Heart left ventricle (tissue), 16 donors: ENCODE data around the gene PRDM16. TPM values are rescaled to one million over a fixed set of nuclear protein-coding genes. Genes with fewer than 3 reads are reported as not detected.
A peak's percentile ranks its signal among the peaks of the same experiment; 100 is the strongest.

ENCODE experiments used
- ATAC-seq, 4 donors: fragments of 200-7000 bp; cut with Tn5 transposase; one replicate each; pipeline ENCODE4 v1.9.1; 2020 to 2022; ENCODE audit warnings: moderate library complexity in 4 of 4, mild to moderate bottlenecking in 3 of 4, moderate number of reproducible peaks in 1 of 4
- DNase-seq, 5 donors: peaks; one replicate each; pipeline ENCODE4 v3.0.0-alpha.2; 2020
- H3K27ac ChIP-seq, 12 donors: fragments of 200-600 bp; sonication (generic) in 4 of 12; one replicate each; pipeline versions ENCODE4 v1.5.0 to v1.8.0; 2016 to 2022; ENCODE audit warnings: mild to moderate bottlenecking in 2 of 12
- H3K27me3 ChIP-seq, 9 donors: fragments of 200-600 bp; sonication (generic) in 2 of 9; one replicate each; pipeline versions ENCODE4 v1.5.1 to v1.8.0; 2016 to 2022; ENCODE audit warnings: mild to moderate bottlenecking in 3 of 9
- H3K36me3 ChIP-seq, 9 donors: fragments of 200-600 bp; sonication (generic) in 2 of 9; one replicate each; pipeline versions ENCODE4 v1.5.0 to v1.8.0; 2018 to 2022; ENCODE audit warnings: mild to moderate bottlenecking in 2 of 9
- H3K4me1 ChIP-seq, 12 donors: fragments of 200-600 bp; sonication (generic) in 4 of 12; one replicate each; pipeline versions ENCODE4 v1.5.0 to v1.8.0; 2016 to 2022; ENCODE audit warnings: mild to moderate bottlenecking in 3 of 12
- H3K4me3 ChIP-seq, 12 donors: fragments of 200-600 bp; sonication (generic) in 4 of 12; one replicate each; pipeline versions ENCODE4 v1.5.0 to v1.8.0; 2017 to 2022; ENCODE audit warnings: mild to moderate bottlenecking in 9 of 12, moderate library complexity in 4 of 12
- H3K9me3 ChIP-seq, 12 donors: fragments of 200-600 bp; sonication (generic) in 4 of 12; one replicate each; pipeline versions ENCODE4 v1.5.0 to v1.8.0; 2016 to 2022; ENCODE audit warnings: mild to moderate bottlenecking in 1 of 12
- POLR2A ChIP-seq, 2 donors: fragments of 450-650 bp; IDR thresholded peaks; one replicate each; pipeline ENCODE4 v1.6.1; 2017; ENCODE audit warnings: antibody characterized with exemption in 2 of 2, mild to moderate bottlenecking in 2 of 2, moderate library complexity in 2 of 2
- WGBS, 4 donors: extraction: QIAGEN DNeasy Blood & Tissue Kit in 2 of 4; methylation state at CpG; one replicate each; pipeline versions ENCODE4 v1.1.5 to v1.1.7; 2013 to 2018; 5-methylcytosine and 5-hydroxymethylcytosine counted together
- intact Hi-C, 10 donors: fragments of 100-400 bp; cut with DNase I; formaldehyde crosslinking; loops; one replicate each; pipeline versions ENCODE4 v1.11.1 to v1.14.2; 2022
- polyA plus RNA-seq, 2 donors: library from polyadenylated mRNA; stranded (reverse); fragments of 200-250 nt; gene quantifications; one replicate each; pipeline ENCODE4 v1.2.3, GENCODE V29; 2013
- total RNA-seq, 9 donors: library from RNA; depleted of rRNA in 2 of 9; stranded (reverse); fragments of >200 nt in 2 of 9; fragmentation: NEBNext Ultra II Directional in 3 of 9; extraction: Animal tissue kit (Norgen Biotek cat#: 25700) in 3 of 9; gene quantifications; one replicate each; pipeline versions ENCODE4 v1.1.0 to v1.2.4, GENCODE V29; 2016 to 2023
- TF ChIP-seq, protein P1 (sequence below), 12 donors: fragments of 200-600 bp; sonication (generic) in 4 of 12; IDR thresholded peaks; one replicate each; pipeline versions ENCODE4 v1.5.0 to v1.8.0; 2018 to 2022; ENCODE audit warnings: antibody characterized with exemption in 12 of 12, mild to moderate bottlenecking in 5 of 12
- donor health status: ischemic (EF 13 %, LVEDD 7.1; RV severe dilation, severe dysfunction).
- donor health status: healthy with polysubstance abuse.
- donor health status: DM: no; HTN: yes; CAD: no.
- donor health status: DM: no; HTN: no; CAD: no.
- donor health status: ischemic (EF 25% LVEDD 6.9; RV normal size, moderate dysfunction).
- donor health status: ischemic (EF 25% LVEDD 5.7; RV mildly dilated, moderate dysfunction).
- donor health status: healthy.
- donor health status: DM: yes; HTN: yes; CAD: no.
- donor health status: ischemic (EF 35%, LVEDD 5.7; RV mildly dilated, moderate dysfunction).
- donor health status: nonischemic (EF 11% LVEDD 7.7; RV severe dilation, severe dysfunction).
- donor health status: DM: yes; HTN: yes; CAD: no.
- donor health status: PGD.
- donor health status: ischemic (EF 29% LVEDD 5.4; RV normal size, mild dysfunction).
- donor health status: nonischemic (EF 23%, LVEDD 6.1; RV moderate dilation, normal function).

The PRDM16 gene
- total and polyA plus RNA-seq, 11 donors = 6.0 to 22.7 (median 14.0) TPM

DNA sequence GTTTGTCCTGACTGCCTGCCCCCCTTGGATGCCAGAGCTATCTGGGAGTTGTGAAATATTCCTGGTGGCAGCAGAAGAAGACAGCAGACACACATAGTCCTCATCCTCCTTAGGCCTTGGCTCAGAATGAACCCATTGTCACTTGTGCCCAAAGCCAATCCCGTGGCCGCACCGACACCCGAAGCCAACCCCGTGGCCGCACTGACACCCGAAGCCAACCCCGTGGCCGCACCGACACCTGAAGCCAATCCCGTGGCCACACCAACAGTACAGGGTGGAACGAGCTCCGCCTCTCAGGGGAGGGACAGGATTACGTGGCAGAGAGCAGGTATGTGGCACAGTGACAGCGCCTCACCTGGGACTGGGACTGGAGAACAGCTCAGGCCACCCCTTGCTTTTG, 186.7 kb downstream of the PRDM16 start:
- H3K27me3 ChIP-seq = no peaks in the 10 kb centered on the region
- H3K9me3 ChIP-seq = peaks cover 0 to 3% (median 0%) of the 10 kb centered on the region in 12 donors
- no peak for TF ChIP-seq POLR2A (IDR thresholded peaks at IDR 0.05)
- TF ChIP-seq, protein P1, sequence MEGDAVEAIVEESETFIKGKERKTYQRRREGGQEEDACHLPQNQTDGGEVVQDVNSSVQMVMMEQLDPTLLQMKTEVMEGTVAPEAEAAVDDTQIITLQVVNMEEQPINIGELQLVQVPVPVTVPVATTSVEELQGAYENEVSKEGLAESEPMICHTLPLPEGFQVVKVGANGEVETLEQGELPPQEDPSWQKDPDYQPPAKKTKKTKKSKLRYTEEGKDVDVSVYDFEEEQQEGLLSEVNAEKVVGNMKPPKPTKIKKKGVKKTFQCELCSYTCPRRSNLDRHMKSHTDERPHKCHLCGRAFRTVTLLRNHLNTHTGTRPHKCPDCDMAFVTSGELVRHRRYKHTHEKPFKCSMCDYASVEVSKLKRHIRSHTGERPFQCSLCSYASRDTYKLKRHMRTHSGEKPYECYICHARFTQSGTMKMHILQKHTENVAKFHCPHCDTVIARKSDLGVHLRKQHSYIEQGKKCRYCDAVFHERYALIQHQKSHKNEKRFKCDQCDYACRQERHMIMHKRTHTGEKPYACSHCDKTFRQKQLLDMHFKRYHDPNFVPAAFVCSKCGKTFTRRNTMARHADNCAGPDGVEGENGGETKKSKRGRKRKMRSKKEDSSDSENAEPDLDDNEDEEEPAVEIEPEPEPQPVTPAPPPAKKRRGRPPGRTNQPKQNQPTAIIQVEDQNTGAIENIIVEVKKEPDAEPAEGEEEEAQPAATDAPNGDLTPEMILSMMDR (IDR thresholded peaks at IDR 0.05) = no peak
- no peaks in the 10 kb centered on the region for H3K36me3 ChIP-seq
- H3K27ac ChIP-seq = no peak overlapping the region
- intact Hi-C loops = no loop called here
- no peak overlapping the region for H3K4me3 ChIP-seq
- ATAC-seq (no peak), DNase-seq (no peak)
- 92 to 94% (median 94%) methylated on average over 11 to 15 of the region's 15 CpGs for WGBS, 4 donors
- H3K4me1 ChIP-seq = peaks cover 0 to 22% (median 0%) of the 10 kb centered on the region in 12 donors

- no peak overlapping the region for H3K4me3 ChIP-seq
- H3K36me3 ChIP-seq = no peaks in the 10 kb centered on the region
- peaks cover 0 to 29% (median 0%) of the 10 kb centered on the region in 12 donors for H3K4me1 ChIP-seq
- no peaks in the 10 kb centered on the region for H3K27me3 ChIP-seq
- TF ChIP-seq, protein P1 (IDR thresholded peaks at IDR 0.05) = no peak
- no peak for TF ChIP-seq POLR2A (IDR thresholded peaks at IDR 0.05)
- 88 to 94% (median 92%) methylated on average over 4 of the region's 4 CpGs for WGBS, 4 donors
- ATAC-seq = no peak
- no peak for DNase-seq
- intact Hi-C loops = loop anchor here in 1 of 10 donors (2.0 kb wide), 1 partner anchor 73 kb away; no protein-coding TSS in a partner anchor
- peaks cover 0 to 3% (median 0%) of the 10 kb centered on the region in 12 donors for H3K9me3 ChIP-seq
- H3K27ac ChIP-seq = no peak overlapping the region
These were observed 188.8 kb downstream of the PRDM16 start for GRCh38 chr1:3257788-3258187.

DNA sequence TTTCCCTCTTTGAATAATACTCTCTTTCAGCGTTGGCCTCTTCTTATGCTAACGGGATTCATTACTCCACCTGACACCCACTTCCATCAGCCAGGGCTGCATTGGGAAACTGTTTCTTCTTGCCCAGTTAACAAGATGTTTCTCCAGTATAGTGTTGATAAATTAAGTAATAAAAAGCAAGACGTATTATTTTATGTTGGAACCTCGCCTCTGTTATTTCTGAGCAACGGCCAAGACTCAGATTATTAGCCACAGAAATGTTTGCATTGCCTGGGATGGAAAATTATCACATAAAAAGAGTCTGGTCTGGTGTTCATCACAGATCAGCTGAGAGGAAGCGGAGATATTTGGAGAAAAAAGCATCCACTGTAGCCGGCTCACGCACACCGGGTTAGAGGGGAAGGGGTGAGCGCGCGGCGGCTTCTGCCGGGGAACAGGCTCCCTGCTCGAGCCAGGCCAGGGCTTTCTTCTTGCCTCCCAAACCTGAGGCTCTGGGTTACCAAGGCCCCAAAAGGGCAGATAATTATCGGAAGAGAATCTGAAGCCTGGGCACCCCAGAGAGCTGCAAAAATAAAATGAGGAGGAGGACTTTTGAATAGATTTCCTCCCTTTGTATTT, 189.5 kb downstream of the PRDM16 start:
- Histone ChIP-seq H3K36me3 (no peaks in the 10 kb centered on the region), H3K27me3 (peaks cover 0 to 2% (median 0%) of the 10 kb centered on the region in 9 donors), H3K4me3 (no peak overlapping the region), H3K27ac (peak overlapping the region in 2 of 12 donors; percentile 6 to 10), H3K4me1 (peaks cover 0 to 32% (median 0%) of the 10 kb centered on the region in 12 donors), H3K9me3 (peaks cover 0 to 3% (median 0%) of the 10 kb centered on the region in 12 donors)
- DNase-seq (no peak), ATAC-seq (no peak)
- WGBS, 4 donors = 48 to 67% (median 57%) methylated on average over 16 of the region's 16 CpGs
- intact Hi-C loops = loop anchor here in 1 of 10 donors (2.0 kb wide), 1 partner anchor 74 kb away; no protein-coding TSS in a partner anchor
- no peak for TF ChIP-seq POLR2A (IDR thresholded peaks at IDR 0.05)
- TF ChIP-seq, protein P1 (IDR thresholded peaks at IDR 0.05) = no peak

DNA sequence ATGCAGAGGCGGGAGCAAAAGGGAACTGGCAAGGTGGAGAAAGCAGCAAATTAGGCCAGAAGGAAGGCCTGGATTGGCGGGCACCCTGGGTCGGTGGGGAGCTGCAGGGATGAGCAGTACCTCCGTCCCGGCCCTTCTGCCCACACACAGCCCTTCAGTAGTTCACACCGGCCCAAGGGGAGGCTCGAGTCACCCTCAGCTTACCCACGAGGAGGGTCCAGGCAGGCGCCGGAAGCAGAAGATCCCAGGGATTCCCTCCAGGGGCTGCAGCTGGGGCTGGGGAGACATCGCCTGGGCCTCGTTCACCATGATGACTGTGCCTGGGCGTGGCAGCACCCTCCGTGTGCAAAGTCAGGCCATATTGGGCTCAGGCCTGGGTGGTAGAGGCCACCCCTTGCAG, 190.0 kb downstream of the PRDM16 start:
- WGBS, 4 donors = 65 to 74% (median 67%) methylated on average over 12 to 14 of the region's 14 CpGs
- DNase-seq (no peak), ATAC-seq (no peak)
- H3K9me3 ChIP-seq = peaks cover 0 to 3% (median 0%) of the 10 kb centered on the region in 12 donors
- H3K4me3 ChIP-seq = no peak overlapping the region
- H3K27ac ChIP-seq = no peak overlapping the region
- peaks cover 0 to 4% (median 0%) of the 10 kb centered on the region in 9 donors for H3K27me3 ChIP-seq
- intact Hi-C loops = loop anchor here in 1 of 10 donors (2.0 kb wide), 1 partner anchor 74 kb away; no protein-coding TSS in a partner anchor
- TF ChIP-seq, protein P1 (IDR thresholded peaks at IDR 0.05) = no peak
- no peak for TF ChIP-seq POLR2A (IDR thresholded peaks at IDR 0.05)
- no peaks in the 10 kb centered on the region for H3K36me3 ChIP-seq
- peaks cover 0 to 32% (median 0%) of the 10 kb centered on the region in 12 donors for H3K4me1 ChIP-seq
